Tibial nerve (tissue), 4 donors: ENCODE data around the gene S100A6. TPM values are rescaled to one million over a fixed set of nuclear protein-coding genes. Genes with fewer than 3 reads are reported as not detected.

Experiments
- DNase-seq, 2 donors: peaks; one replicate each; pipeline ENCODE4 v3.0.0-alpha.2; 2019; ENCODE audit warnings: low spot score in 2 of 2
- H3K27ac ChIP-seq, 4 donors: fragments of 200-600 bp; sonication (generic) in 3 of 4; one replicate each; pipeline ENCODE4 v1.5.1; 2017 to 2019; ENCODE audit warnings: mild to moderate bottlenecking in 1 of 4
- H3K27me3 ChIP-seq, 2 donors: fragments of 200-600 bp; sonication (generic) in 1 of 2; one replicate each; pipeline versions ENCODE4 v1.5.1 to v1.6.0; 2017 to 2019
- H3K36me3 ChIP-seq, 3 donors: fragments of 200-600 bp; sonication (generic); one replicate each; pipeline ENCODE4 v1.5.1; 2018 to 2019
- H3K4me1 ChIP-seq, 4 donors: fragments of 200-600 bp; sonication (generic) in 3 of 4; one replicate each; pipeline ENCODE4 v1.5.1; 2017 to 2019
- H3K4me3 ChIP-seq, 4 donors: fragments of 200-600 bp; sonication (generic) in 3 of 4; one replicate each; pipeline ENCODE4 v1.5.1; 2017 to 2019; ENCODE audit warnings: mild to moderate bottlenecking in 1 of 4, moderate library complexity in 1 of 4
- H3K9me3 ChIP-seq, 4 donors: fragments of 200-600 bp; sonication (generic) in 3 of 4; one replicate each; pipeline ENCODE4 v1.5.1; 2017 to 2019
- CTCF ChIP-seq, 5 experiments: fragments of 200-600 bp in 3 of 5; fragments of 450-650 bp in 2 of 5; sonication (generic) in 3 of 5; IDR thresholded peaks; one replicate each; pipeline ENCODE4 v1.5.1; 2016 to 2019; ENCODE audit warnings: antibody characterized with exemption in 5 of 5, mild to moderate bottlenecking in 3 of 5, moderate library complexity in 2 of 5
- EP300 ChIP-seq, 2 donors: sonication (generic); formaldehyde crosslinking; IDR thresholded peaks; one replicate each; pipeline ENCODE4 v1.6.1; 2017; ENCODE audit warnings: antibody characterized with exemption in 2 of 2, mild to moderate bottlenecking in 1 of 2
- POLR2A ChIP-seq, 2 donors: fragments of 450-650 bp; IDR thresholded peaks; one replicate each; pipeline ENCODE4 v1.6.1; 2017; ENCODE audit warnings: antibody characterized with exemption in 2 of 2, mild to moderate bottlenecking in 2 of 2, moderate library complexity in 2 of 2
- WGBS, 2 donors: methylation state at CpG; one replicate each; pipeline ENCODE4 v1.1.5; 2018; 5-methylcytosine and 5-hydroxymethylcytosine counted together
- total RNA-seq, 4 donors: library from RNA; depleted of rRNA; stranded (reverse); fragments of >200 nt; gene quantifications; one replicate each; pipeline ENCODE4 v1.1.0, GENCODE V29; 2016

The S100A6 gene
- total RNA-seq, 4 donors from 2014 or later = 651 to 1,173 (median 946) TPM

- TF ChIP-seq EP300 (IDR thresholded peaks at IDR 0.05) = peak in 1 of 2 donors; percentile 75
- peak; percentile 76 to 92 (median 82) for TF ChIP-seq CTCF (IDR thresholded peaks at IDR 0.05)
- TF ChIP-seq POLR2A (IDR thresholded peaks at IDR 0.05) = peak in 1 of 2 donors; percentile 12
- H3K4me1 ChIP-seq = peaks cover 0 to 37% (median 19%) of the 10 kb centered on the region in 4 donors
- H3K36me3 ChIP-seq = no peaks in the 10 kb centered on the region
- DNase-seq = peak; percentile 73 to 85
- WGBS, 2 donors = 7 to 13% methylated on average over 3 of the region's 3 CpGs
- H3K27ac ChIP-seq = peak overlapping the region; percentile 9 to 93 (median 58)
- H3K27me3 ChIP-seq = no peaks in the 10 kb centered on the region
- H3K4me3 ChIP-seq = no peak overlapping the region
- H3K9me3 ChIP-seq = no peaks in the 10 kb centered on the region
These were observed 36.8 kb upstream of the S100A6 start for GRCh38 chr1:153572569-153573015.

- 72% methylated on average over 7 of the region's 7 CpGs for WGBS, 2 donors
- DNase-seq = no peak
- Histone ChIP-seq H3K27ac (peak overlapping the region in 3 of 4 donors; percentile 55 to 93 (median 62)), H3K4me1 (peaks cover 0 to 42% (median 28%) of the 10 kb centered on the region in 4 donors), H3K4me3 (no peak overlapping the region), H3K27me3 (no peaks in the 10 kb centered on the region), H3K9me3 (no peaks in the 10 kb centered on the region), H3K36me3 (no peaks in the 10 kb centered on the region)
- TF ChIP-seq CTCF (IDR thresholded peaks at IDR 0.05) (no peak), POLR2A (IDR thresholded peaks at IDR 0.05) (no peak), EP300 (IDR thresholded peaks at IDR 0.05) (no peak)
These were observed 35.9 kb upstream of the S100A6 start for GRCh38 chr1:153571706-153572105.

- Histone ChIP-seq H3K4me1 (peaks cover 0 to 50% (median 35%) of the 10 kb centered on the region in 4 donors), H3K36me3 (no peaks in the 10 kb centered on the region), H3K27ac (no peak overlapping the region), H3K9me3 (no peaks in the 10 kb centered on the region), H3K4me3 (no peak overlapping the region), H3K27me3 (no peaks in the 10 kb centered on the region)
- no peak for TF ChIP-seq POLR2A (IDR thresholded peaks at IDR 0.05)
- WGBS, 2 donors = 92 to 96% methylated on average over 5 of the region's 5 CpGs
- DNase-seq = no peak
These were observed 35.1 kb upstream of the S100A6 start for GRCh38 chr1:153570874-153571273.

- TF ChIP-seq EP300 (IDR thresholded peaks at IDR 0.05) (no peak), POLR2A (IDR thresholded peaks at IDR 0.05) (no peak), CTCF (IDR thresholded peaks at IDR 0.05) (no peak)
- no peak for DNase-seq
- H3K27ac ChIP-seq = no peak overlapping the region
- no peaks in the 10 kb centered on the region for H3K36me3 ChIP-seq
- H3K27me3 ChIP-seq = no peaks in the 10 kb centered on the region
- H3K9me3 ChIP-seq = no peaks in the 10 kb centered on the region
- peaks cover 0 to 61% (median 43%) of the 10 kb centered on the region in 4 donors for H3K4me1 ChIP-seq
- H3K4me3 ChIP-seq = no peak overlapping the region
- 87 to 88% methylated on average over 8 of the region's 8 CpGs for WGBS, 2 donors
These were observed 33.7 kb upstream of the S100A6 start for GRCh38 chr1:153569465-153569864.

GRCh38 chr1:153568367-153569099 lies 32.7 kb upstream of the S100A6 start:
- H3K9me3 ChIP-seq = no peaks in the 10 kb centered on the region
- 10 to 11% methylated on average over 14 to 25 of the region's 25 CpGs for WGBS, 2 donors
- H3K27me3 ChIP-seq = no peaks in the 10 kb centered on the region
- no peaks in the 10 kb centered on the region for H3K36me3 ChIP-seq
- TF ChIP-seq CTCF (IDR thresholded peaks at IDR 0.05) (peak; percentile 98 to 99 (median 99)), POLR2A (IDR thresholded peaks at IDR 0.05) (peak in 1 of 2 donors; percentile 15), EP300 (IDR thresholded peaks at IDR 0.05) (peak; percentile 32 to 75)
- H3K27ac ChIP-seq = peak overlapping the region; percentile 59 to 99 (median 91)
- DNase-seq = peak; percentile 86 to 94
- peak overlapping the region in 3 of 4 donors; percentile 10 to 23 (median 20) for H3K4me3 ChIP-seq
- H3K4me1 ChIP-seq = peaks cover 0 to 66% (median 43%) of the 10 kb centered on the region in 4 donors
